Mucosa of stomach (tissue), 1 donor: ENCODE results near the gene RESP18.

ENCODE experiments used
- H3K27me3 ChIP-seq: one replicate; pipeline ENCODE4 v1.7.0; 2013; ENCODE audit warnings: mild to moderate bottlenecking, low read length; ENCODE audit not compliant: control insufficient read depth, insufficient read depth
- H3K36me3 ChIP-seq: one replicate; pipeline ENCODE4 v1.7.0; 2013; ENCODE audit warnings: low read length; ENCODE audit not compliant: control insufficient read depth, insufficient read depth
- H3K4me1 ChIP-seq: one replicate; pipeline ENCODE4 v1.7.0; 2013; ENCODE audit warnings: mild to moderate bottlenecking, low read length; ENCODE audit not compliant: control insufficient read depth, insufficient read depth
- H3K4me3 ChIP-seq: one replicate; pipeline ENCODE4 v1.7.0; 2013; ENCODE audit warnings: low read length
- H3K9ac ChIP-seq: one replicate; pipeline ENCODE4 v1.7.0; 2013; ENCODE audit warnings: mild to moderate bottlenecking, low read length, moderate library complexity
- H3K9me3 ChIP-seq: one replicate; pipeline ENCODE4 v1.7.0; 2013; ENCODE audit warnings: mild to moderate bottlenecking, low read length, moderate library complexity; ENCODE audit not compliant: control insufficient read depth
- donor health status: Pancreatic carcinoma.

RESP18 gene

DNA sequence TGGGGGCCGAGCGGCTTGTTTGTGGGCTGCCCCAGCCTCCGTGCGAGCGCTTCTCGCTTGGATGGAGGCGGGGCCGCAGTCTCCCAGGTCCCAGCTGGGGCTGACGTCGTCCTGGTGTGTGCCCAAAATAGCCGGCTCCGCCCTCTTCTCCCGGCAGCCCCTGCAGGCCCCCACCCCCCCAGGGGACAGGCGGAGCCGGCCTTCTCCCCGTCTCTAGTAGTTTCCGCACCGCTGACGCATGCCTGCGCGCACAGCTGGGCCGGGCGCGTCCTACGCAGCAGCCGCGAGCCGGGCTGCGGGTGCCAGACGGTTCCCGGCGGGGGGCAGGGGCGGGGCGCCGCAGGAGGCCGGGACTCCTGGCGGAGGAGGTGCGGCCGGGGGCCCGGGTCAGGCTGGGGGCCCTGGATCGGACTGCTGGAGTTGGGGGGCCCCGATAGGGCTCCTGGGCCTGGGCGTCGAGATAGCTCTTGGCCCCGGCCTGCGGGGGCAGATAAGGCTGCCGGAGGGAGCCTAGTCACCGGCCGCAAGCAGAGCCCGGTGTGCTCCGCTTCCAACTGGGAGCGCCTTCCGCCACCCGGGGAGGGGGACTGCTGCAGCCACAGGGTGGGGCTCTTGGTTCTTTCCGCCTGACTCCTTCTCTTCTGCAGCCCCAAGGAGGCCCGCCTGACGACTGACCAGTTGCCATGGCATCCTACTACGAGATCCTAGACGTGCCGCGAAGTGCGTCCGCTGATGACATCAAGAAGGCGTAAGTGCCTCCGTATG is 53.2 kb downstream of the RESP18 start, which contains the start of gene DNAJB2:
DNAJB2 (plus strand) TSS at position 216 of the 765 bp plus-strand sequence; CDS start at position 684, 468 bp downstream.
- Histone ChIP-seq H3K9me3 (no peaks in the 10 kb centered on the region), H3K36me3 (no peaks in the 10 kb centered on the region), H3K4me3 (peak within 1 kb of the TSS; percentile 71), H3K4me1 (peaks cover 25% of the 10 kb centered on the region), H3K27me3 (no peaks in the 10 kb centered on the region), H3K9ac (peak within 1 kb of the TSS; percentile 88)

DNA sequence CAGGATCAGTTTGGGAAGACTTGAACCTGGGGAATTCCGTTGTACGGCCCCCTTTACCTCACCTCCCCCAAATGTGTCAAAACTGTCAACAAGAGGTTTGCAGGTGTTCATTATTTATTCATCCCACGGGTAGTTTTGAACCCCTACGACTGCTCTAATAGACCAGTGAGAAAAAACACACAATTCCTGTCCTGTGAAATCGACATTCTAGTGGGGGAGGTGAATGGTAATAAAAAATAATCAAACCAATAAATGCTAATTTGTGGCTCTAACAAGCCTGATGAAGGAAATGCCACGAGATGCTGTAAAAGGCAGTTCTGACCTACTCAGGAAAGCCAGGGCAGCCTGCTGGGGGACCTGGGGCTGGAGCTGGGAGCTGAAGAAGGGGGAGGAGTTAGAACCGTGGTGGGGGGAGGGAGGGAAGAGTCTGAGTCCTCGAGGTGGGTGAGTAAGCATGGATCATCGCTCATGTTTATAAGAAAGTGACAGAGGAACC is 53.8 kb downstream of the RESP18 start:
- no peaks in the 10 kb centered on the region for H3K27me3 ChIP-seq
- H3K4me3 ChIP-seq = peak overlapping the region; percentile 58
- peak overlapping the region; percentile 88 for H3K9ac ChIP-seq
- H3K36me3 ChIP-seq = no peaks in the 10 kb centered on the region
- no peaks in the 10 kb centered on the region for H3K9me3 ChIP-seq
- peaks cover 25% of the 10 kb centered on the region for H3K4me1 ChIP-seq

DNA sequence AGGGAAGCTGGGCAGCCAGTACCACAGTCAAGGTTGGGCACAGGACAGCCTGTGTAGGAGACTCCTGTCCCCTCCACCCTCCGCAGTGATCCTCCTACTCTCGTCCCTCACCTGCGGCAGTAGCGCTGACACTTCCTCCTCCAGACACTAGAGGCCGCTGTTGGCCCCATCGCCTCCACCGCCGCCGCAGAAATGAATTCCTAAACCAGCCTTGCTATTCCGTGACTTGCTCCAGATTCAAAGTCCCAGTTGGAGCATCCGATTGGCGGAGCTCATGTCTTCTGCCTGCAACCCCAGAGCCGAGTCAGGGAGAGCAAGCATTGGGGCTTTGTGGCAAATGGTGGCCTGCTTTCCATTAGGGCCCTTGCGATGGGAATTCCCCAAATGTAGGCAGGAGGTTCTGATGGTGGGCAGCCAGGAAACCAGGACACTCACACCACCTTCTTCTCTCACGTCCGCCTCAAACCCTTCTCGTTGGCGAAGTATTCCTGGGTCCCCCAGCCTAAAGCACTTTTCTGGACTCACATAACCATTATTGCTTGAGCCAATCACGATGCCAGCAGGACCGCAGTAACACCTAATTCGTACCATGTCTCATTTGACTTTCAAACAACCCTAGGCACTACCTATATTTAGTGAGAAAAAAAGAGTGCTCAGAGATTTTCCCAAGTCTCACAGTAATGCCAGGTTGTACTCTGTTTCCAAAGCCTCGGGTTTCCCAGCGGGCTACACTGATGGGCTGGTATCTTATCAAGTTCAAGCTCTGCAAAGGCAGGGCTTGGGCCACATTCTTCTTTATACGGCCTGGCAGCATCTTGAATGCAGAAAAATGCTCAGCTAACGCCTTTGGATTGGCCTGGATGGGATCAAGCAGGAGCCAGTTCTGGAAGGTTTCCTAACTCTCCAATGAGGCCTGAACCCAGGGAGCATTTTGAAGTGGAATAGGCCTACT is 54.6 kb downstream of the RESP18 start:
- Histone ChIP-seq H3K9me3 (no peaks in the 10 kb centered on the region), H3K27me3 (no peaks in the 10 kb centered on the region), H3K36me3 (no peaks in the 10 kb centered on the region), H3K4me3 (peak overlapping the region; percentile 58), H3K4me1 (peaks cover 25% of the 10 kb centered on the region), H3K9ac (peak overlapping the region; percentile 88)
